H9 (cell line): ENCODE measurements around the gene PRUNE2. TPM values are rescaled to one million over a fixed set of nuclear protein-coding genes. Genes with fewer than 3 reads are reported as not detected.

Experiments used
- DNase-seq: peaks from one replicate; pipeline ENCODE4 v3.0.0-alpha.2; 2017
- H2AFZ ChIP-seq: one replicate; pipeline ENCODE4 v1.6.1; 2013; ENCODE audit warnings: mild to moderate bottlenecking, low read length, control low read depth, moderate library complexity
- H2AK5ac ChIP-seq: 2 replicates; pipeline ENCODE4 v1.6.1; 2013; ENCODE audit warnings: low read length, control low read depth, mixed read lengths; ENCODE audit not compliant: insufficient read length
- H2BK120ac ChIP-seq: one replicate; pipeline ENCODE4 v1.6.1; 2013; ENCODE audit warnings: low read depth, mild to moderate bottlenecking, low read length, control low read depth, inconsistent platforms; ENCODE audit not compliant: poor library complexity, severe bottlenecking
- H2BK12ac ChIP-seq: 2 replicates; pipeline ENCODE4 v1.6.1; 2013; ENCODE audit warnings: low read length, control low read depth, mixed read lengths, low read depth; ENCODE audit not compliant: insufficient read length
- H2BK15ac ChIP-seq: 2 replicates; pipeline ENCODE4 v1.6.1; 2013; ENCODE audit warnings: low read depth, low read length, control low read depth
- H2BK20ac ChIP-seq: one replicate; pipeline ENCODE4 v1.6.1; 2013; ENCODE audit warnings: low read depth, mild to moderate bottlenecking, low read length, control low read depth, inconsistent platforms; ENCODE audit not compliant: poor library complexity, severe bottlenecking
- H2BK5ac ChIP-seq: 2 replicates; pipeline ENCODE4 v1.6.1; 2013; ENCODE audit warnings: low read length, control low read depth, mixed read lengths; ENCODE audit not compliant: insufficient read length
- H3K14ac ChIP-seq: 2 replicates; pipeline ENCODE4 v1.6.1; 2013; ENCODE audit warnings: low read length, control low read depth; ENCODE audit not compliant: insufficient read depth
- H3K18ac ChIP-seq: 2 replicates; pipeline ENCODE4 v1.6.1; 2013; ENCODE audit warnings: low read depth, mild to moderate bottlenecking, mixed read lengths, low read length, control low read depth; ENCODE audit not compliant: insufficient read length
- H3K23ac ChIP-seq: 2 replicates; pipeline ENCODE4 v1.6.1; 2013; ENCODE audit warnings: low read length, control low read depth, mixed read lengths, low read depth; ENCODE audit not compliant: insufficient read length
- H3K23me2 ChIP-seq: 2 replicates; pipeline ENCODE4 v1.6.1; 2013; ENCODE audit warnings: low read depth, mild to moderate bottlenecking, mixed read lengths, low read length, control low read depth; ENCODE audit not compliant: insufficient read length, poor library complexity, severe bottlenecking
- H3K27ac ChIP-seq: 2 replicates; pipeline ENCODE4 v1.5.1; 2013; ENCODE audit warnings: low read length, control low read depth, mixed read lengths, low read depth; ENCODE audit not compliant: insufficient read length
- H3K27me3 ChIP-seq: 2 replicates; pipeline ENCODE4 v1.6.1; 2013; ENCODE audit warnings: low read length, control low read depth, inconsistent platforms; ENCODE audit not compliant: insufficient read depth
- H3K4ac ChIP-seq: 2 replicates; pipeline ENCODE4 v1.6.1; 2013; ENCODE audit warnings: low read depth, mild to moderate bottlenecking, control low read depth, inconsistent platforms, low read length, moderate library complexity
- H3K4me1 ChIP-seq: 2 replicates; pipeline ENCODE4 v1.6.1; 2013; ENCODE audit warnings: low read length, control low read depth, inconsistent platforms; ENCODE audit not compliant: insufficient read depth
- H3K4me2 ChIP-seq: 2 replicates; pipeline ENCODE4 v1.6.1; 2013; ENCODE audit warnings: low read length, control low read depth, mixed read lengths; ENCODE audit not compliant: insufficient read length, insufficient read depth
- H3K56ac ChIP-seq: 2 replicates; pipeline ENCODE4 v1.6.1; 2013; ENCODE audit warnings: low read depth, mild to moderate bottlenecking, mixed read lengths, low read length, control low read depth; ENCODE audit not compliant: insufficient read length
- H3K79me1 ChIP-seq: 2 replicates; pipeline ENCODE4 v1.6.1; 2013; ENCODE audit warnings: low read depth, mild to moderate bottlenecking, moderate library complexity, low read length, control low read depth, inconsistent platforms; ENCODE audit not compliant: insufficient read depth, poor library complexity, severe bottlenecking
- H3K79me2 ChIP-seq: 2 replicates; pipeline ENCODE4 v1.6.1; 2013; ENCODE audit warnings: low read length, control low read depth, inconsistent platforms; ENCODE audit not compliant: insufficient read depth
- H3K9ac ChIP-seq: 2 replicates; pipeline ENCODE4 v1.6.1; 2013; ENCODE audit warnings: low read length, control low read depth, mixed read lengths; ENCODE audit not compliant: insufficient read length; ENCODE audit errors: extremely low read depth
- H3K9me3 ChIP-seq: one replicate; pipeline ENCODE4 v1.6.1; 2013; ENCODE audit warnings: low read depth, low read length, inconsistent platforms; ENCODE audit not compliant: control insufficient read depth
- H3T11ph ChIP-seq: one replicate; pipeline ENCODE4 v1.6.1; 2013; ENCODE audit warnings: mild to moderate bottlenecking, low read length, control low read depth, inconsistent platforms
- H4K20me1 ChIP-seq: one replicate; pipeline ENCODE4 v1.6.1; 2013; ENCODE audit not compliant: control insufficient read depth, insufficient read length, insufficient read depth
- H4K5ac ChIP-seq: 2 replicates; pipeline ENCODE4 v1.6.1; 2013; ENCODE audit warnings: low read depth, mild to moderate bottlenecking, mixed read lengths, low read length, control low read depth; ENCODE audit not compliant: insufficient read length
- H4K8ac ChIP-seq: replicated peaks from 2 replicates; pipeline ENCODE4 v1.6.1; 2013; ENCODE audit warnings: low read length, control low read depth, mixed read lengths, low read depth; ENCODE audit not compliant: insufficient read length
- H4K91ac ChIP-seq: 2 replicates; pipeline ENCODE4 v1.6.1; 2013; ENCODE audit warnings: low read depth, mild to moderate bottlenecking, moderate library complexity, mixed read lengths, low read length, control low read depth; ENCODE audit not compliant: insufficient read length
- H3K27ac Mint-ChIP-seq, 3 experiments: 2 replicates in 2 of 3; 3 replicates in 1 of 3; pipeline ENCODE4 v1.8.0; 2020 to 2021; ENCODE audit warnings: mixed read lengths in 3 of 3, mild to moderate bottlenecking in 1 of 3, moderate library complexity in 1 of 3
- H3K27me3 Mint-ChIP-seq: 2 replicates; pipeline ENCODE4 v1.8.0; 2021; ENCODE audit warnings: low read depth, mild to moderate bottlenecking, moderate library complexity, mixed read lengths
- H3K36me3 Mint-ChIP-seq, 3 experiments: 2 replicates in 2 of 3; 3 replicates in 1 of 3; pipeline ENCODE4 v1.8.0; 2020 to 2021; ENCODE audit warnings: low read depth in 3 of 3, mixed read lengths in 3 of 3; ENCODE audit not compliant: insufficient read depth in 1 of 3
- H3K4me1 Mint-ChIP-seq, 2 experiments: 2 replicates each; pipeline ENCODE4 v1.8.0; 2020; ENCODE audit warnings: mixed read lengths in 2 of 2
- H3K4me3 Mint-ChIP-seq, 2 experiments: 2 replicates in 1 of 2; 3 replicates in 1 of 2; pipeline ENCODE4 v1.8.0; 2020 to 2021; ENCODE audit warnings: mild to moderate bottlenecking in 2 of 2, mixed read lengths in 2 of 2, moderate library complexity in 1 of 2
- H3K9me3 Mint-ChIP-seq, 2 experiments: 2 replicates in 1 of 2; 3 replicates in 1 of 2; pipeline ENCODE4 v1.8.0; 2020; ENCODE audit warnings: mild to moderate bottlenecking in 2 of 2, mixed read lengths in 2 of 2, moderate library complexity in 1 of 2
- WGBS: extraction: QIAGEN DNeasy Blood & Tissue Kit; methylation state at CpG from one replicate; pipeline ENCODE4 v1.1.7; 2013; ENCODE audit warnings: missing lambda C conversion rate, low lambda C conversion rate, mixed read lengths; ENCODE audit not compliant: insufficient read length; ENCODE audit errors: extremely low coverage; 5-methylcytosine and 5-hydroxymethylcytosine counted together
- total RNA-seq: library from RNA; stranded (reverse); gene quantifications from 2 replicates; pipeline ENCODE4 v1.2.1, GENCODE V29; 2021
- TF ChIP-seq, protein P1 (sequence below): fragments of 200-600 bp; sonication (generic); conservative IDR thresholded peaks from 3 replicates; pipeline ENCODE4 v1.8.0; 2021; ENCODE audit warnings: antibody characterized with exemption, mild to moderate bottlenecking

PRUNE2 gene
- total RNA-seq, 1 experiment from 2014 or later, result 12.1 TPM

DNA sequence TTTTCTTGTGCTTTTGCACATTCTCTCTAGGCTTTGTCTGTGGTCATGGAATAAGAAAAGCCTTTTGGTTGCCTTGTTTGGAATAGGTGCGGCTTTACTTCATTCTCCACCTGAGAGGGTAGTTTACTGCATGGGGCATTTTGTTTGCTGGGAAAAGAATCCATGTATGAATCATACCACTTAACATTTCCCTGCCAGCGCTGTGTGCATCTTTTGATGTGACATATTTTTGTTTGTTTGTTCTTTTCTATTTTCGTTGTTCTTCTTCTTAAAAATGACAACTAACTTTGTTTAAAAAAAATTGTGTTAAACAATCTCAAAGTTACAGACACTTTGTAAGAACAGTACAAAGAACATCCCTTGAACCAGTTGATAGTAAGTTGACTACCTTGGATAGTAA, 333.8 kb downstream of the PRUNE2 start:
- Histone ChIP-seq H3K56ac (no peak overlapping the region), H3K23ac (no peak overlapping the region), H4K20me1 (no peaks in the 10 kb centered on the region), H3K4me1 (no peaks in the 10 kb centered on the region), H3K27me3 (no peaks in the 10 kb centered on the region), H3K79me1 (no peaks in the 10 kb centered on the region), H3T11ph (no peak overlapping the region), H2BK5ac (no peak overlapping the region), H3K9ac (no peak overlapping the region), H3K14ac (no peak overlapping the region), H2BK12ac (no peak overlapping the region), H3K4ac (no peak overlapping the region), H3K79me2 (no peaks in the 10 kb centered on the region), H3K18ac (no peak overlapping the region), H3K9me3 (no peaks in the 10 kb centered on the region), H3K4me2 (peak overlapping the region; percentile 16), H4K91ac (no peak overlapping the region), H2AFZ (no peak overlapping the region), H3K27ac (no peak overlapping the region), H2AK5ac (no peak overlapping the region), H2BK20ac (no peak overlapping the region), H4K5ac (no peak overlapping the region), H3K23me2 (no peaks in the 10 kb centered on the region), H2BK15ac (no peak overlapping the region), H4K8ac (no peak overlapping the region), H2BK120ac (no peak overlapping the region)
- Mint-ChIP-seq H3K27ac (no peak overlapping the region), H3K4me3 (no peak overlapping the region), H3K36me3 (peaks cover 0 to 11% (median 0%) of the 10 kb centered on the region in 3 experiments; a peak in 2 of 7 replicates), H3K27me3 (peaks cover 1% of the 10 kb centered on the region; the same call in 1 of the 2 replicates), H3K4me1 (peaks cover 13 to 14% of the 10 kb centered on the region in 2 experiments), H3K9me3 (no peaks in the 10 kb centered on the region; a peak in 2 of 5 replicates)
- no CpG with 5 or more reads among the region's 3 CpGs for WGBS
- TF ChIP-seq, protein P1, sequence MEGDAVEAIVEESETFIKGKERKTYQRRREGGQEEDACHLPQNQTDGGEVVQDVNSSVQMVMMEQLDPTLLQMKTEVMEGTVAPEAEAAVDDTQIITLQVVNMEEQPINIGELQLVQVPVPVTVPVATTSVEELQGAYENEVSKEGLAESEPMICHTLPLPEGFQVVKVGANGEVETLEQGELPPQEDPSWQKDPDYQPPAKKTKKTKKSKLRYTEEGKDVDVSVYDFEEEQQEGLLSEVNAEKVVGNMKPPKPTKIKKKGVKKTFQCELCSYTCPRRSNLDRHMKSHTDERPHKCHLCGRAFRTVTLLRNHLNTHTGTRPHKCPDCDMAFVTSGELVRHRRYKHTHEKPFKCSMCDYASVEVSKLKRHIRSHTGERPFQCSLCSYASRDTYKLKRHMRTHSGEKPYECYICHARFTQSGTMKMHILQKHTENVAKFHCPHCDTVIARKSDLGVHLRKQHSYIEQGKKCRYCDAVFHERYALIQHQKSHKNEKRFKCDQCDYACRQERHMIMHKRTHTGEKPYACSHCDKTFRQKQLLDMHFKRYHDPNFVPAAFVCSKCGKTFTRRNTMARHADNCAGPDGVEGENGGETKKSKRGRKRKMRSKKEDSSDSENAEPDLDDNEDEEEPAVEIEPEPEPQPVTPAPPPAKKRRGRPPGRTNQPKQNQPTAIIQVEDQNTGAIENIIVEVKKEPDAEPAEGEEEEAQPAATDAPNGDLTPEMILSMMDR, result no peak
- no peak for DNase-seq
